ENCODE results near the gene BSDC1. TPM values are rescaled to one million over a fixed set of nuclear protein-coding genes. Genes with fewer than 3 reads are reported as not detected.

BSDC1 gene
- total and polyA plus RNA-seq, 2 of the 13 experiments (the other 11 are each of a cell fraction or from before 2014, with no cell fraction given): 40.3 to 64.2 TPM

DNA sequence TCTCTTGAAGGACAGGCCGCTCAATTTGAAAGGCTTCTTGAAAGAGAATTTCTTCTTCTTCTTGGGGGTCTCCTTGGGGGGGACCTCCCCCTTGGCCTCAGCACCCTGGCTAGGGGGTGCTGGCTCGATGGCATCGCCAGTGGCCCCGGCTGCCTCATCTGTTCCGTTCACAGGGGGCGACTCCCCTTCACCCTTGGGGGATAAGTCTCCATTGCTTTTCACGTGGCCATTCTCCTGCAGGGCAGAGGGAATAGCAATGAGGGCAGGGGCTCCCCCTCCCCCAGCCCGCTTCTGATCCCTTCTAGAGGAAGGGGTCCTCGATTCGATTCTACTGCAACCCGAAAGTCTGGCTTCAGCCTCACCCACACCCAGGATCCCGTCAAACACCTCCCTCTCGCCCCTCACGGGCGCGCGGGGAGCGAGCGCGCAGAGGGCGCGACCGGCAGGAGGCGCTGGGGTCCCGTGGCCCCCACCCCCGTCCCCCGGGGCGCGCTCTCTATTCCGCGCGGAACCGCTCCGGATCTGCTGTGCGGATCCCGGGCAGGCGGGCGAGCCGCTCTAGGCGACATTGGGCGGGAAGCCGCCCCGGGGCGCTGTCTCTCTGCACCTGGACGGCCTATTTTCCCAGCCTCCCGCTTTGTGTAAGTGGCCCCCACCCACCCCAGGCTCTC lies 59.2 kb downstream of the BSDC1 start (continued):
- TF ChIP-seq, protein P1, sequence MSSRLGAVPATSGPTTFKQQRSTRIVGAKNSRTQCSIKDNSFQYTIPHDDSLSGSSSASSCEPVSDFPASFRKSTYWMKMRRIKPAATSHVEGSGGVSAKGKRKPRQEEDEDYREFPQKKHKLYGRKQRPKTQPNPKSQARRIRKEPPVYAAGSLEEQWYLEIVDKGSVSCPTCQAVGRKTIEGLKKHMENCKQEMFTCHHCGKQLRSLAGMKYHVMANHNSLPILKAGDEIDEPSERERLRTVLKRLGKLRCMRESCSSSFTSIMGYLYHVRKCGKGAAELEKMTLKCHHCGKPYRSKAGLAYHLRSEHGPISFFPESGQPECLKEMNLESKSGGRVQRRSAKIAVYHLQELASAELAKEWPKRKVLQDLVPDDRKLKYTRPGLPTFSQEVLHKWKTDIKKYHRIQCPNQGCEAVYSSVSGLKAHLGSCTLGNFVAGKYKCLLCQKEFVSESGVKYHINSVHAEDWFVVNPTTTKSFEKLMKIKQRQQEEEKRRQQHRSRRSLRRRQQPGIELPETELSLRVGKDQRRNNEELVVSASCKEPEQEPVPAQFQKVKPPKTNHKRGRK (CRISPR knock-in tag; IDR thresholded peaks at IDR 0.05): no peak
- TF ChIP-seq ISL2 (CRISPR knock-in tag; IDR thresholded peaks at IDR 0.05) (no peak), ZBTB7A (CRISPR knock-in tag; IDR thresholded peaks at IDR 0.05) (0 out of 2 replicates have a peak, but pooled peaks have one; percentile 28), ZFP36 (IDR thresholded peaks at IDR 0.05; ENCODE audit: borderline replicate concordance, low read depth, low read length, partially characterized antibody) (no peak), TP53 (CRISPR knock-in tag; conservative IDR thresholded peaks at IDR 0.05) (no peak), KLF9 (CRISPR knock-in tag; IDR thresholded peaks at IDR 0.05; ENCODE audit: low read depth) (no peak), ZMYM3 (CRISPR knock-in tag; IDR thresholded peaks at IDR 0.05) (no peak), SPEN (CRISPR knock-in tag; IDR thresholded peaks at IDR 0.05; ENCODE audit: low read depth) (no peak), ZFP62 (CRISPR knock-in tag; IDR thresholded peaks at IDR 0.05) (no peak), RFX3 (CRISPR knock-in tag; IDR thresholded peaks at IDR 0.05) (no peak), ZNF10 (CRISPR knock-in tag; IDR thresholded peaks at IDR 0.05; ENCODE audit: borderline replicate concordance, low read depth) (no peak), ZNF703 (CRISPR knock-in tag; IDR thresholded peaks at IDR 0.05; ENCODE audit: borderline replicate concordance) (no peak)
- TF ChIP-seq, protein P2, sequence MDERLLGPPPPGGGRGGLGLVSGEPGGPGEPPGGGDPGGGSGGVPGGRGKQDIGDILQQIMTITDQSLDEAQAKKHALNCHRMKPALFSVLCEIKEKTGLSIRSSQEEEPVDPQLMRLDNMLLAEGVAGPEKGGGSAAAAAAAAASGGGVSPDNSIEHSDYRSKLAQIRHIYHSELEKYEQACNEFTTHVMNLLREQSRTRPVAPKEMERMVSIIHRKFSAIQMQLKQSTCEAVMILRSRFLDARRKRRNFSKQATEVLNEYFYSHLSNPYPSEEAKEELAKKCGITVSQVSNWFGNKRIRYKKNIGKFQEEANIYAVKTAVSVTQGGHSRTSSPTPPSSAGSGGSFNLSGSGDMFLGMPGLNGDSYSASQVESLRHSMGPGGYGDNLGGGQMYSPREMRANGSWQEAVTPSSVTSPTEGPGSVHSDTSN (CRISPR knock-in tag; IDR thresholded peaks at IDR 0.05): no peak
- TF ChIP-seq, protein P3, sequence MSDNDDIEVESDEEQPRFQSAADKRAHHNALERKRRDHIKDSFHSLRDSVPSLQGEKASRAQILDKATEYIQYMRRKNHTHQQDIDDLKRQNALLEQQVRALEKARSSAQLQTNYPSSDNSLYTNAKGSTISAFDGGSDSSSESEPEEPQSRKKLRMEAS (IDR thresholded peaks at IDR 0.05): peak; percentile 50; the same call in 1 of the 2 replicates
- TF ChIP-seq, protein P4, sequence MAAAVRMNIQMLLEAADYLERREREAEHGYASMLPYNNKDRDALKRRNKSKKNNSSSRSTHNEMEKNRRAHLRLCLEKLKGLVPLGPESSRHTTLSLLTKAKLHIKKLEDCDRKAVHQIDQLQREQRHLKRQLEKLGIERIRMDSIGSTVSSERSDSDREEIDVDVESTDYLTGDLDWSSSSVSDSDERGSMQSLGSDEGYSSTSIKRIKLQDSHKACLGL (CRISPR knock-in tag; IDR thresholded peaks at IDR 0.05): 0 out of 2 replicates have a peak, but pooled peaks have one; percentile 40
- TF ChIP-seq, protein P5, sequence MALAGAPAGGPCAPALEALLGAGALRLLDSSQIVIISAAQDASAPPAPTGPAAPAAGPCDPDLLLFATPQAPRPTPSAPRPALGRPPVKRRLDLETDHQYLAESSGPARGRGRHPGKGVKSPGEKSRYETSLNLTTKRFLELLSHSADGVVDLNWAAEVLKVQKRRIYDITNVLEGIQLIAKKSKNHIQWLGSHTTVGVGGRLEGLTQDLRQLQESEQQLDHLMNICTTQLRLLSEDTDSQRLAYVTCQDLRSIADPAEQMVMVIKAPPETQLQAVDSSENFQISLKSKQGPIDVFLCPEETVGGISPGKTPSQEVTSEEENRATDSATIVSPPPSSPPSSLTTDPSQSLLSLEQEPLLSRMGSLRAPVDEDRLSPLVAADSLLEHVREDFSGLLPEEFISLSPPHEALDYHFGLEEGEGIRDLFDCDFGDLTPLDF (CRISPR knock-in tag; IDR thresholded peaks at IDR 0.05): no peak
- TF ChIP-seq, protein P6, sequence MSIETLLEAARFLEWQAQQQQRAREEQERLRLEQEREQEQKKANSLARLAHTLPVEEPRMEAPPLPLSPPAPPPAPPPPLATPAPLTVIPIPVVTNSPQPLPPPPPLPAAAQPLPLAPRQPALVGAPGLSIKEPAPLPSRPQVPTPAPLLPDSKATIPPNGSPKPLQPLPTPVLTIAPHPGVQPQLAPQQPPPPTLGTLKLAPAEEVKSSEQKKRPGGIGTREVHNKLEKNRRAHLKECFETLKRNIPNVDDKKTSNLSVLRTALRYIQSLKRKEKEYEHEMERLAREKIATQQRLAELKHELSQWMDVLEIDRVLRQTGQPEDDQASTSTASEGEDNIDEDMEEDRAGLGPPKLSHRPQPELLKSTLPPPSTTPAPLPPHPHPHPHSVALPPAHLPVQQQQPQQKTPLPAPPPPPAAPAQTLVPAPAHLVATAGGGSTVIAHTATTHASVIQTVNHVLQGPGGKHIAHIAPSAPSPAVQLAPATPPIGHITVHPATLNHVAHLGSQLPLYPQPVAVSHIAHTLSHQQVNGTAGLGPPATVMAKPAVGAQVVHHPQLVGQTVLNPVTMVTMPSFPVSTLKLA (IDR thresholded peaks at IDR 0.05): no peak
- TF ChIP-seq, protein P7, sequence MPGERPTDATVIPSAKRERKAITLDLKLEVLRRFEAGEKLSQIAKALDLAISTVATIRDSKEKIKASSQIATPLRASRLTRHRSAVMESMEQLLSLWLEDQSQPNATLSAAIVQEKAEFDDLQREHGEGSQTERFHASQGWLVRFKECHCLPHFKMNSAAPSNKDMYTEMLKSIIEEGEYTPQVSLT (CRISPR knock-in tag; IDR thresholded peaks at IDR 0.05; ENCODE audit: borderline replicate concordance, low read depth): no peak
- TF ChIP-seq, protein P8, sequence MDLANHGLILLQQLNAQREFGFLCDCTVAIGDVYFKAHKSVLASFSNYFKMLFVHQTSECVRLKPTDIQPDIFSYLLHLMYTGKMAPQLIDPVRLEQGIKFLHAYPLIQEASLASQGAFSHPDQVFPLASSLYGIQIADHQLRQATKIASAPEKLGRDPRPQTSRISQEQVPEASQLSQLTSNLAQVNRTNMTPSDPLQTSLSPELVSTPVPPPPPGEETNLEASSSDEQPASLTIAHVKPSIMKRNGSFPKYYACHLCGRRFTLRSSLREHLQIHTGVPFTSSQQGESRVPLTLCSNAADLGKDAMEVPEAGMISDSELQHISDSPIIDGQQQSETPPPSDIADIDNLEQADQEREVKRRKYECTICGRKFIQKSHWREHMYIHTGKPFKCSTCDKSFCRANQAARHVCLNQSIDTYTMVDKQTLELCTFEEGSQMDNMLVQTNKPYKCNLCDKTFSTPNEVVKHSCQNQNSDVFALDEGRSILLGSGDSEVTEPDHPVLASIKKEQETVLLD (CRISPR knock-in tag; IDR thresholded peaks at IDR 0.05; ENCODE audit: low read depth): no peak
- TF ChIP-seq, protein P9, sequence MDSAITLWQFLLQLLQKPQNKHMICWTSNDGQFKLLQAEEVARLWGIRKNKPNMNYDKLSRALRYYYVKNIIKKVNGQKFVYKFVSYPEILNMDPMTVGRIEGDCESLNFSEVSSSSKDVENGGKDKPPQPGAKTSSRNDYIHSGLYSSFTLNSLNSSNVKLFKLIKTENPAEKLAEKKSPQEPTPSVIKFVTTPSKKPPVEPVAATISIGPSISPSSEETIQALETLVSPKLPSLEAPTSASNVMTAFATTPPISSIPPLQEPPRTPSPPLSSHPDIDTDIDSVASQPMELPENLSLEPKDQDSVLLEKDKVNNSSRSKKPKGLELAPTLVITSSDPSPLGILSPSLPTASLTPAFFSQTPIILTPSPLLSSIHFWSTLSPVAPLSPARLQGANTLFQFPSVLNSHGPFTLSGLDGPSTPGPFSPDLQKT (CRISPR knock-in tag; IDR thresholded peaks at IDR 0.05; ENCODE audit: borderline replicate concordance): no peak

All from HepG2 (cell line).